ENCODE measurements around the gene INTS11.

INTS11 gene

DNA sequence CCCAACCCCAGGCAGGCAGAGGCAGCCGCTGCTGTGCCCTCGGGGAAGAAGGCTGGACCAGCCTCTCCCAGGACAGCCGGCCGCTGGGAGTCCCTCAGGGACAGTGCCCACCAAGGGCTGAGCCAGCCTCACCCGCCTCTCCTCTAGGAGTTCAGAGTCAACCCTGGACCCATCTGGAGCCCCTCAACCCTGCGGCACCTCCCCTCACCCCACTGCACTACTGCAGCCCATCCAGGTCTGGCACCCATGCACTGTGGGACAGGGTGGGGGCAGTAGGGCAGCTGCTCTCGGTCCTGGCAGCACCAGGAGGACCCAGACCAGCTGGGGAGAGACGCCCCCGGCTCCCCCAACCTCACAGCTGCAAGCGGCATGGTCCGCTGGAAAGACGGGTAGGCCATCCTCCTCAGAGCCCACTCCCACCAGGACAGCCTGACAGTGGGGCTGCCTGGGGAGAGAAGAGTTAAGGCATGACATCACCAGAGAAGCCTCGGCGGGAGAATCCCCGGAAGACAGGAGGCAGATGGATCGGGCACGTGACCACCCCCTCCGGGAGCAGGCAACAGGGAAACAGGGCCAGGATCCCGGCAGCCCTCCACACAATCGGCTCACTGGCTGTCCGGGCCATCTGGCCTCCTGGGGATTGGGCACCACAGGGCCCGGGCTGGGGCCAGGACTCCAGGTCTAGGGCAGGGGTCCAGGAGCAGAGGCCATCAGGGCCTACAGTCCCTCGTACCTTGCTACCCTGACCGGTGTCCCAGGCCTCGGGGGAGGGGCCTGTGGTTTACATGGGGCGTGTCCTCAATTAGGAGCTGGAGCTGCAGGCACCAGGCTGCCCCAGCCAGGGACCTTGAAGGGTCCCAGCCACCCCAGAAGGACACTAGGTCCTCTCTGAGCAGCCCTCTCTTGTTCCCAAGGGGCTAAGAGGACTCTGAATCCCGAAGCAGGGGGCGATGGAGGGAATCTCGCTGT, 19.8 kb downstream of the INTS11 start:
- Histone ChIP-seq H3K9me3 (ENCODE audit: control insufficient read depth, low read length) (no peaks in the 10 kb centered on the region), H3K4me3 (ENCODE audit: extremely low read depth, insufficient read depth, low read length, poor library complexity, severe bottlenecking) (peak overlapping the region; percentile 14), H3K4me1 (ENCODE audit: control insufficient read depth, insufficient read depth, low read length, poor library complexity, severe bottlenecking) (peaks cover 31% of the 10 kb centered on the region), H3K36me3 (ENCODE audit: control insufficient read depth, insufficient read depth, low read length) (peaks cover 4% of the 10 kb centered on the region), H3K27ac (ENCODE audit: low read depth, low read length, severe bottlenecking) (peak overlapping the region; percentile 68)
- WGBS, 2 experiments (ENCODE audit: insufficient coverage in 2 of 2), result 27 to 34% methylated on average over 19 to 20 of the region's 29 CpGs

- no peak overlapping the region for H3K27ac ChIP-seq (ENCODE audit: low read depth, low read length, severe bottlenecking)
- WGBS, 2 experiments (ENCODE audit: insufficient coverage in 2 of 2), result 96 to 97% methylated on average over 8 to 12 of the region's 13 CpGs
- peaks cover 29% of the 10 kb centered on the region for H3K4me1 ChIP-seq (ENCODE audit: control insufficient read depth, insufficient read depth, low read length, poor library complexity, severe bottlenecking)
- peaks cover 4% of the 10 kb centered on the region for H3K36me3 ChIP-seq (ENCODE audit: control insufficient read depth, insufficient read depth, low read length)
- H3K9me3 ChIP-seq (ENCODE audit: control insufficient read depth, low read length), result no peaks in the 10 kb centered on the region
- H3K4me3 ChIP-seq (ENCODE audit: extremely low read depth, insufficient read depth, low read length, poor library complexity, severe bottlenecking), result no peak overlapping the region
These were observed 20.7 kb downstream of the INTS11 start for GRCh38 chr1:1303736-1304135.

DNA sequence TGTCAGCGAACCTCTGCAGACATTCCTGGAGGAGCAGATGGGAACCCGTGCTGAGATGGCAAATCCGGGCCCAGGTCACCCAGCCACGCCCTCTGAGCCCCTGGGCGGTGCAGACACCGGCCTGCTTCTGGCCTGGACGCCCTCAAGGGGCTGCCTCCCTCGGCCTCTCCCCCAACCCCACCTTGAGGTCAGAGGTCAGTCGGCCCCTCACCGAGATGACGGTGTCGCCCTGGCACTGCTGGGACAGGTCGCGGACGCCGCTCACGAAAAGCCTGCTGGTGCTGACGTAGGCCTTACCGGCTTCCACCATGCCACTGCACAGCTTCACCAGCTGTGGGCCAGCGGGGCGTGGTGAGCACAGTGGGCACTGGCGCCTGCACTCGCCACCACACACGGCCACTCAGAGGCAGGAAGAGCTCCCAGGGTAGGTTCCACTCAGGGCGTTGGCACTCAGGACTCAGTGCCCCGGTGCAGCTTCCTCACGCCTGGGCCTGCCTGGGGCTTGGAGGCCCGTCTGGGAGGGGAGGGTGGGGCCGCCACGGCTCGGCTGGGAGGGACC, 21.4 kb downstream of the INTS11 start:
- Histone ChIP-seq H3K9me3 (ENCODE audit: control insufficient read depth, low read length) (no peaks in the 10 kb centered on the region), H3K36me3 (ENCODE audit: control insufficient read depth, insufficient read depth, low read length) (peaks cover 5% of the 10 kb centered on the region), H3K27ac (ENCODE audit: low read depth, low read length, severe bottlenecking) (no peak overlapping the region), H3K4me3 (ENCODE audit: extremely low read depth, insufficient read depth, low read length, poor library complexity, severe bottlenecking) (no peak overlapping the region), H3K4me1 (ENCODE audit: control insufficient read depth, insufficient read depth, low read length, poor library complexity, severe bottlenecking) (peaks cover 29% of the 10 kb centered on the region)
- 92 to 94% methylated on average over 30 of the region's 31 CpGs for WGBS, 2 experiments (ENCODE audit: insufficient coverage in 2 of 2)

- Histone ChIP-seq H3K27ac (ENCODE audit: low read depth, low read length, severe bottlenecking) (no peak overlapping the region), H3K36me3 (ENCODE audit: control insufficient read depth, insufficient read depth, low read length) (peaks cover 11% of the 10 kb centered on the region), H3K9me3 (ENCODE audit: control insufficient read depth, low read length) (no peaks in the 10 kb centered on the region), H3K4me3 (ENCODE audit: extremely low read depth, insufficient read depth, low read length, poor library complexity, severe bottlenecking) (no peak overlapping the region), H3K4me1 (ENCODE audit: control insufficient read depth, insufficient read depth, low read length, poor library complexity, severe bottlenecking) (peaks cover 29% of the 10 kb centered on the region)
- WGBS, 2 experiments (ENCODE audit: insufficient coverage in 2 of 2), result 87 to 96% methylated on average over 9 of the region's 9 CpGs
These were observed 22.4 kb downstream of the INTS11 start for GRCh38 chr1:1302006-1302430.

DNA sequence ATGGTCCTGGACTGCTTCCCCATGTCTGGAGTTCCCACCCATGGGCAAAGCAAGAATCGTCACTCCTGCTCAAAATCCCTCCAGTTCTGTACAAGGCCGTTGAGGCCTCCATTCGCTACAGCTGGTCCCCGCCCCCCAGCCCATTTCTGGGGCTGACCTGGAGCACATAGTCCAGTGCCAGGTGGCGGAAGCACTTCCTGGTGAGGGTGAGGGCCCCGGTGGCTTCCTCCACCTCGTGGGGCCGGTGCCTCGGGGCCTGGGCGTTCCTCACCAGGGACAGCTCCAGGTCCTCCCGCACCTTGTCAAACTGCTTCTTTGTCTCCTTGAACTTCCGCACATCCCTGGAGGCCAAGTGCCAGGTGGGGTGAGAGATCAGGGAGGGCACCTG, 24.1 kb downstream of the INTS11 start:
- Histone ChIP-seq H3K27ac (ENCODE audit: low read depth, low read length, severe bottlenecking) (no peak overlapping the region), H3K9me3 (ENCODE audit: control insufficient read depth, low read length) (no peaks in the 10 kb centered on the region), H3K4me1 (ENCODE audit: control insufficient read depth, insufficient read depth, low read length, poor library complexity, severe bottlenecking) (peaks cover 15% of the 10 kb centered on the region), H3K4me3 (ENCODE audit: extremely low read depth, insufficient read depth, low read length, poor library complexity, severe bottlenecking) (no peak overlapping the region), H3K36me3 (ENCODE audit: control insufficient read depth, insufficient read depth, low read length) (peaks cover 15% of the 10 kb centered on the region)
- WGBS, 2 experiments (ENCODE audit: insufficient coverage in 2 of 2), result 95% methylated on average over 12 of the region's 12 CpGs

DNA sequence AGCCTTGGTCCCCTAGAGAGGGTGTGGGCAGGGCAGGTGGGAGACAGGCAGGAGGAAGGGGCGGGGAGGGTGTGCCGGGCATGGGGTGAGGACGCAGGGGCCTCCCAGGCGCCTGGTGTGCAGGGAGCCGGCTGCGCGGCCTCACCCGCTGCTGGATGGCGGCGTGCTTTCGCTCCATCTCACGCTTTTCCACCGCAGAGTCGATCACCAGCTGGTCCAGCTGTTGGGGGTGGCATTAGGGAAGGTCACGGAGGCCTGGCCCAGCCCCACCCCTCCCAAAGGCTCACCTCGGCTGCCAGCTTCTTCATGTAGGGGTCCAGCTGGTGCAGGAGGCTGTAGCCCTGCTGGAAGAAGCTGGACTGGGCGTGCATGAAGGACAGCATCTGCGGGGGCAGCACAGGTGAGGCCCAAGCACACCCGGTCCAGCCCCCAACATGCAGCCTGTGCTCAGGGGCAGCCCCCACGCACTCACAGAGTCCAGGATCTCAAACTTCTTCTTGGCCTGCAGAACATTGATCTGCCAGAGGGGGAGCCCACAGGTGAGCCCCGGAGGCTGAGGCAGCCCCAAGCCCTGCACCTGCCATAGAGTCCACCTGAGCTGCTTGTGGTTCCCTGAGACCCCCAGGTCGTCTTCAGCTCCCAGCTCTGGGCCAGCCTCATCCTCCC, 24.6 kb downstream of the INTS11 start:
- Histone ChIP-seq H3K4me3 (ENCODE audit: extremely low read depth, insufficient read depth, low read length, poor library complexity, severe bottlenecking) (no peak overlapping the region), H3K36me3 (ENCODE audit: control insufficient read depth, insufficient read depth, low read length) (peaks cover 17% of the 10 kb centered on the region), H3K27ac (ENCODE audit: low read depth, low read length, severe bottlenecking) (no peak overlapping the region), H3K4me1 (ENCODE audit: control insufficient read depth, insufficient read depth, low read length, poor library complexity, severe bottlenecking) (peaks cover 10% of the 10 kb centered on the region), H3K9me3 (ENCODE audit: control insufficient read depth, low read length) (no peaks in the 10 kb centered on the region)
- 86 to 89% methylated on average over 18 to 22 of the region's 22 CpGs for WGBS, 2 experiments (ENCODE audit: insufficient coverage in 2 of 2)

DNA sequence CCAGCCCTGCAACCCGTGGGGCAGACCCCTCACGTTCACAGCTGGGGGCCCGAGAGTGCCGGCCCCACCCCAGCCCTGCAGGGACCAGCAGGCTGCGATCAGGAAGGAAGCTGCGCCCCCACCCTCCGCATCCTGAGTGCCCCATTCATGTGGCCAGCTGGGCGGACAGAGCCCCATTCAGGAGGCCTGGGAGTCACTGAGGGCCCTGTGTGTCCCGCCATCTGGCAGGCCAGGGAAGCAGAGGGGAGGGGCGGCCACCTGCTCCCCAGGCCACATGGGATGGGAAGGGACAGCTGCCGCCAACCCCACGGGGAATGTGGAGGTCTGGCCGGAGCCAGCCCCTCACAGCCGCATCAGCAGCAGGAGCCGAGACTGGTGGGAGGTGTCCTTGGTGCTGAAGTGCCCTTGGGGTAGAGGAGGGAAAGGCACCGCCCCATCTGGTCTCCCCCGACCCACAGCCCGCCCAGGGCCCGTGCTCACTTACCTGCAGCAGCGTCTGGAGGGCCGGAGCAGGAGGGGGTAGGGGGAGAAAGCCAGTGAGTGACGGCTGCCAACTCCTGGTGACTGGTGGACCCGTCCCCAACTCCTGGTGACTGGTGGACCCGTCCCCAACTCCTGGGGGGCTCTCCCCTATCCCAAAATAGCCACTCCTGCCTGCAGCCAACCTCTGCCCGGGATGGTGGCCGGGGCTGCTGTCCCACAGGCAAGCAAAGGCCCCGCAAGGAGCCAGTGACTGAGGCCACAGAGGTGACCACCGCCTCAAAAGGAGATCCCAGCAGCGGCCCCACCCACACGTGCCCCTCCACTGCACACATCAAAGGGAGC, 25.4 kb downstream of the INTS11 start:
- Histone ChIP-seq H3K4me3 (ENCODE audit: extremely low read depth, insufficient read depth, low read length, poor library complexity, severe bottlenecking) (no peak overlapping the region), H3K4me1 (ENCODE audit: control insufficient read depth, insufficient read depth, low read length, poor library complexity, severe bottlenecking) (peaks cover 4% of the 10 kb centered on the region), H3K36me3 (ENCODE audit: control insufficient read depth, insufficient read depth, low read length) (peaks cover 17% of the 10 kb centered on the region), H3K9me3 (ENCODE audit: control insufficient read depth, low read length) (no peaks in the 10 kb centered on the region), H3K27ac (ENCODE audit: low read depth, low read length, severe bottlenecking) (no peak overlapping the region)
- 68 to 79% methylated on average over 23 to 27 of the region's 30 CpGs for WGBS, 2 experiments (ENCODE audit: insufficient coverage in 2 of 2)

DNA sequence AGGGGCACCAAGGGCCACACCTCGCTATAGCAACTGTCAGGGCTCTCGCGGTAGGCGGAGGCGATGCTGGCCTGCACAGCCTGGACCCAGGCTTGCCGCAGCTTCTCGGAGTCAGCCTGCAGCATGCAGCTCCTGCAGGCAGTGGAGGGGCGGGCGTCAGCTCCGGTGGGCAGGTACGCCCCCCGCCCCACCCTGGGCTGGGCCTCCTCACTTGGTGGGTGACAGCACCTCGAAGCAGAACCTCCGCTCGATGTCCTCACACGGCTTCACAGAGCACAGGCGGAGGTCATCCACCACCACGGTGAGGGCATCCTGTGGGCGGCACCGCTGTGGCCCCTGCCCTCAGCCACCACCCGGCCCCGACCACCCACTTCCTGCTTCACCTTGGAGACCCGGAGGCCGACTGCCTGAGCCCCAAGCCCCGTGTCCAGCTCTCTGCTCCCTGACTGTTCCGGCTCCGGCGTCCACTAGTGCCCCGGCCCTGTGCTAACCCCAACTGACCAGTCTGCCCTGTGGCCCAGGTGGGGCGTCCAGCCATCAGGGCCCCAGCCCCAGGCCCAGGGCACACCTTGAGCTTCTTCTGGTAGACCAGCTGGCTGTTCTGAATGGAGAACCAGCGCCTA, 26.5 kb downstream of the INTS11 start:
- Histone ChIP-seq H3K4me1 (ENCODE audit: control insufficient read depth, insufficient read depth, low read length, poor library complexity, severe bottlenecking) (no peaks in the 10 kb centered on the region), H3K9me3 (ENCODE audit: control insufficient read depth, low read length) (no peaks in the 10 kb centered on the region), H3K4me3 (ENCODE audit: extremely low read depth, insufficient read depth, low read length, poor library complexity, severe bottlenecking) (no peak overlapping the region), H3K27ac (ENCODE audit: low read depth, low read length, severe bottlenecking) (no peak overlapping the region), H3K36me3 (ENCODE audit: control insufficient read depth, insufficient read depth, low read length) (peaks cover 17% of the 10 kb centered on the region)
- WGBS, 2 experiments (ENCODE audit: insufficient coverage in 2 of 2), result 96 to 97% methylated on average over 25 to 30 of the region's 31 CpGs

GRCh38 chr1:1296070-1297061, 28.1 kb downstream of the INTS11 start:
- Histone ChIP-seq H3K4me3 (ENCODE audit: extremely low read depth, insufficient read depth, low read length, poor library complexity, severe bottlenecking) (no peak overlapping the region), H3K36me3 (ENCODE audit: control insufficient read depth, insufficient read depth, low read length) (peaks cover 17% of the 10 kb centered on the region), H3K9me3 (ENCODE audit: control insufficient read depth, low read length) (no peaks in the 10 kb centered on the region), H3K27ac (ENCODE audit: low read depth, low read length, severe bottlenecking) (no peak overlapping the region), H3K4me1 (ENCODE audit: control insufficient read depth, insufficient read depth, low read length, poor library complexity, severe bottlenecking) (no peaks in the 10 kb centered on the region)
- WGBS, 2 experiments (ENCODE audit: insufficient coverage in 2 of 2), result 95% methylated on average over 58 of the region's 62 CpGs

Measured in mesodermal cell (in vitro differentiated cells).